HG02610 (cell line): ENCODE measurements around the gene VPS26A.

Experiments used
- ATAC-seq: cut with Tn5 transposase; IDR thresholded peaks from one replicate; pipeline ENCODE4 v1.9.1; 2021; ENCODE audit warnings: mild to moderate bottlenecking, moderate library complexity; ENCODE audit not compliant: unreplicated experiment

VPS26A gene

DNA sequence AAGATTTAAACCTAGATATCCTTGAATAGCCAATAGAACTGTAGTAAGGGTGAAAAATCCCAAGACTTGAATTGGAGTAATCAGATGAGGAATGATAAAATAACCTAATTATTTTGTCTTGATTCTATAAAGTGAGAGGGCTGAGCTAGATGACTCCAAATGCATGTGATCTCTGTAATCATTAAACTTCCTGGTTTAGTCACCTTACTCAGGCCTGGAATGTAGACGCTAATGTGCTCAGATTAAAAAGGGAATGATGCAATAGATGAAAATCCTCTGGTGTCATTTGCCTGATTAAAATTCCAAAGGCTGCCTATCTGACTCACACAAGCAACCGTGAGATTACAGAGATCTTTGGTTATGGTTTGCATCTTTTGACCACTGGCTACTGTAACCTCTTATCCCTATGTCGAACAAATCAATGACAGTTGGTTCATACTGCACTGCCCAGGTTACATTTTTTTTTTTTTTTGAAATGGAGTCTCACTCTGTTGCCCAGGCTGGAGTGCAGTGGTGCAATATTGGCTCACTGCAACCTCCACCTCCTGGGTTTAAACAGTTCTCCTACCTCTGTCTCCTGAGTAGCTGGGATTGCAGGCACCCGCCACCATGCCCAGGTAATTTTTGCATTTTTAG, 93.3 kb downstream of the VPS26A start:
- no peak for ATAC-seq

GRCh38 chr10:69218831-69219230, 94.9 kb downstream of the VPS26A start:
- ATAC-seq, result no peak

- no peak for ATAC-seq
These were observed 96.1 kb downstream of the VPS26A start, which contains the start of gene HKDC1 for GRCh38 chr10:69220041-69220451. TSS of gene HKDC1 (plus strand) at chr10:69220332. CDS start at chr10:69220436, 104 bp downstream.

DNA sequence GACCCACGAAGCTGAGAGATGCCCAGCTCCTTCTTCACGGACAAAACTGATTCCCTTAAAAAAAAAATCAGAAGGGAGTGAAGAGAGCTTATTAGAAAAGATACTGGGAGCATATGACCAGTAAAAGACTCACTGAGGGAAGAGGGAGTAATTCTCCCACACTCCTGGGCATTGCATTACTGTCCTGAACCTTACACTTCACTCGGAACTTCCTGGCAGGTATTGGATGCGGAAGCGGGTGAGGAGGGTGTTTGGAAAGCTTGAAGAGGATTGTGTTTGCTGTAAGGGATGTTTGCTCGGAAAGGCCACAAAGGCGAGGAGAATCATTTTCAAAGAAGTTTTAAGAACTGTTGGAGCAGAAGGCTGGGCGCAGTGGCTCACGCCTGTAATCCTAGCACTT, 96.5 kb downstream of the VPS26A start:
- ATAC-seq, result no peak
